ENCODE data around the gene SCO1. TPM values are rescaled to one million over a fixed set of nuclear protein-coding genes. Genes with fewer than 3 reads are reported as not detected.

SCO1 gene
- total RNA-seq, 1 experiment from 2014 or later: 60.3 TPM

GRCh38 chr17:10699856-10700255, 2.5 kb upstream of the SCO1 start:
- no peaks in the 10 kb centered on the region for H3K9me3 Mint-ChIP-seq
- H3K4me2 ChIP-seq (ENCODE audit: insufficient read depth, insufficient read length, low read length): no peak overlapping the region
- peaks cover 11% of the 10 kb centered on the region; the same call in 1 of the 2 replicates for H3K79me2 ChIP-seq (ENCODE audit: insufficient read depth, low read length)

More at GRCh38 chr17:10699856-10700255, 2.5 kb upstream of the SCO1 start:
- no peaks in the 10 kb centered on the region for H3K9me3 ChIP-seq (ENCODE audit: control insufficient read depth, low read depth, low read length)
- H2BK20ac ChIP-seq (ENCODE audit: low read depth, low read length, poor library complexity, severe bottlenecking): no peak overlapping the region
- no peak overlapping the region for H3T11ph ChIP-seq (ENCODE audit: low read length)
- Mint-ChIP-seq H3K4me1 (peaks cover 17 to 23% of the 10 kb centered on the region in 2 experiments), H3K27me3 (ENCODE audit: low read depth) (no peaks in the 10 kb centered on the region), H3K4me3 (no peak overlapping the region), H3K36me3 (ENCODE audit: insufficient read depth in 1 of 3, low read depth in 3 of 3) (peaks cover 4 to 11% (median 8%) of the 10 kb centered on the region in 3 experiments; a peak in 5 of 7 replicates), H3K27ac (no peak overlapping the region)
- no peak for TF ChIP-seq CTCF (conservative IDR thresholded peaks at IDR 0.05)
- no peak overlapping the region for H4K8ac ChIP-seq (replicated peaks; ENCODE audit: insufficient read length, low read depth, low read length)
- no peak for DNase-seq
- H3K4me1 ChIP-seq (ENCODE audit: insufficient read depth, low read length): no peaks in the 10 kb centered on the region
- WGBS (ENCODE audit: extremely low coverage, insufficient read length, low lambda C conversion rate): no CpG with 5 or more reads among the region's 1 CpG
- H2BK15ac ChIP-seq (ENCODE audit: low read depth, low read length): no peak overlapping the region
- H3K18ac ChIP-seq (ENCODE audit: insufficient read length, low read depth, low read length): no peak overlapping the region
- H3K79me1 ChIP-seq (ENCODE audit: insufficient read depth, low read depth, low read length, poor library complexity, severe bottlenecking): peaks cover 3% of the 10 kb centered on the region
- H2BK12ac ChIP-seq (ENCODE audit: insufficient read length, low read depth, low read length): no peak overlapping the region
- no peaks in the 10 kb centered on the region for H4K20me1 ChIP-seq (ENCODE audit: control insufficient read depth, insufficient read depth, insufficient read length)
- no peak overlapping the region for H3K56ac ChIP-seq (ENCODE audit: insufficient read length, low read depth, low read length)
- no peak overlapping the region for H3K4ac ChIP-seq (ENCODE audit: low read depth, low read length)
- no peak overlapping the region for H3K9ac ChIP-seq (ENCODE audit: extremely low read depth, insufficient read length, low read length)
- peaks cover 5% of the 10 kb centered on the region for H3K23me2 ChIP-seq (ENCODE audit: insufficient read length, low read depth, low read length, poor library complexity, severe bottlenecking)
- H3K27me3 ChIP-seq (ENCODE audit: insufficient read depth, low read length): no peaks in the 10 kb centered on the region
- H4K5ac ChIP-seq (ENCODE audit: insufficient read length, low read depth, low read length): no peak overlapping the region
- no peak overlapping the region for H3K14ac ChIP-seq (ENCODE audit: insufficient read depth, low read length)
- no peak overlapping the region for H2BK120ac ChIP-seq (ENCODE audit: low read depth, low read length, poor library complexity, severe bottlenecking)
- H2AK5ac ChIP-seq (ENCODE audit: insufficient read length, low read length): no peak overlapping the region
- no peak overlapping the region for H2BK5ac ChIP-seq (ENCODE audit: insufficient read length, low read length)
- no peak overlapping the region for H4K91ac ChIP-seq (ENCODE audit: insufficient read length, low read depth, low read length)
- no peak overlapping the region for H3K23ac ChIP-seq (ENCODE audit: insufficient read length, low read depth, low read length)
- no peak overlapping the region for H2AFZ ChIP-seq (ENCODE audit: low read length)
- no peak overlapping the region for H3K27ac ChIP-seq (ENCODE audit: insufficient read length, low read depth, low read length)
